ENCODE data around the gene GREM2.

GREM2 gene

DNA sequence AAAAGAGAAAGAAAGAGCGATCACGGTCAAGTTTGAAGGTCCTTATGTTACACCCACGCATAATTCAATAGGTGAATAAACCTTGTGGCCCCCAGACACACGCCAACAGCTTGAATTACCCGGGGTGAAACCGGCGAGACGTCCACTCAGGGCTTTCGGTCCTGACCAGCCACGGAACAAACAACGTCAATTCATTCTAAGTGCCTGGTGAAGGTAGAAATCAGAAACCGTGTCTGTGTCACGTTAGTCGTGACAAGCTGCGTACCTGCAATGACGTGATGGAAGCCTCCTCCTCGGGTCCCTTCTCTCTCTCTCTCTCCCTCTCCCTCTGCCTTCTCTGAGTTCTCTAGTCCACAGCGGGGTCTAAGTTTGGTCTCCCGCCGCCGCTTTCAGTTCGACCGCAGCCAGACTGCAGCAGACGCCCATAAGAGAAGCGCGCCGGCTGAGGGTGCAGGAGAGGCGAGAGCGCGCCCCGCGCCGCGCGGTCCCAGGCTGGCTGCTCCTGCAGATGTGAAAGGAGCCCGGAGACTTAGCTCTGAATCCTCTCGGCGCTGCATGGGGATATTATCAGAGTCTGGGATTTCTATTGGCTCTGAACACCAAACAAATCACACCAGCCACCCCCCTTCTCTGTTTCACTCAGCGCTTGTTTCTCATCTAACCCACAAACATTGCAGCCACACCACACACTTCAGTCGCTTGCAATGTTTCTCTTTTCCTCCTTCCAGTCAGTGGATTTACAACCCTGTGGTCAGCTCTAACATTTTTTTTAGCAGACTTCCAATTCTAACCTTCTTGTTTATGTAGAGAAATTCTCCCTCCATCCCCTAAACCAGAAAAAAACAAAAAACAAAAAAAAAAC lies at the start of gene GREM2:
Gene GREM2, minus strand, starts transcription at position 537 of the 862 bp plus-strand sequence. CDS start 118,680 bp downstream, outside the sequence.
- DNase-seq: peak; percentile 33 to 41

DNA sequence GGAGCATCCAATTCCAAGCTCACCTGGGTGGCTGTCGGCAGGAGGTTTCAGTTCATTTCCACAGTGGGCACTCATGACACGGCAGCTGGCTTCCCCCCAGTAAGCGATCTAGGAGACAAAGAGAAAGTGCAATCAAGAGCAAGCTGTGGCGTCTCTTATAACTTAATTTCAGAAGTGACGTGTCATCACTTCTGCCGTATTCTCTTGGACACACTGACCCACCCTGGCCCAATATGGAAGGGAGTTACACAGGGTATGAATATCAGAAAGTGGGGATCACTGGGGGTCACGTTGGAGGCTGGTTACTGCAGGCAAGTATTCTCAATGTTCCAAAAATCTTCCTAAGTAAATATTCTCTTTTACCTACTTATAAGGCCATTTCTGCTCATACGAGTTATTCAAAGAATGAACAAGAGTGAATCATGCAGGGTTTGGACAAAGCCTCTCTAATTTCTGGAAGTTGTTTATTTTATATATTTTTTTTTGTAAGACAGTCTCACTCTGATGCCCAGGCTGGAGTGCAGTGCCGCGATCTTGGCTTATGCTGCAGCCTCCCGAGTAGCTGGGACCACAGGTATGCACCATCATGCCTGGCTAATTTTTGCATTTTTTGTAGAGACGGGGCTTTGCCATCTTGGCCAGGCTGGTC lies 46.5 kb upstream of the GREM2 start:
- DNase-seq: no peak

DNA sequence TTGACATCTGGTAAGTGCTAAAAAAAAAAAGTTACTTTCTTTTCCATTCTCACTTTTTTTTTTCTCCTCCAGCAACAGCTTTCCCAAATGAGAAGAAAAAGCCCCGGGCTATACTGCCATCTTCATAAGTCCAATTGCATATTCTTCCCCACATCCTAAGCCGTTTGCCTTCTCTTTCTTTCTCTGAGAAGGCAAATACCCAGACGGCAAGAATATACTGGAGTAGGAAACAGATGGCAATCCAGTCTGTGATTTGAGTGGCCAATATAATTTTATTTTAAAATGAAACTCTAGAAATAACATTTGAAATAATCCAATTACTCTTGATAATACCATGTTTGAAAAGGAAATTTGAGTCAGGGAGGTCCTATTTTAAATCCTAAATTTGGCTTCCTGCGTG lies 44.6 kb upstream of the GREM2 start:
- DNase-seq: no peak

- no peak for DNase-seq
Measured at GRCh38 chr1:240652961-240653409, 41.0 kb upstream of the GREM2 start.

- DNase-seq: no peak
Measured at GRCh38 chr1:240652549-240652948, 40.6 kb upstream of the GREM2 start.

- DNase-seq: no peak
Measured at GRCh38 chr1:240650877-240651276, 38.9 kb upstream of the GREM2 start.

GRCh38 chr1:240649733-240650721 lies 38.1 kb upstream of the GREM2 start:
- DNase-seq: no peak

- no peak for DNase-seq
Measured at GRCh38 chr1:240646571-240647240, 34.8 kb upstream of the GREM2 start.

DNA sequence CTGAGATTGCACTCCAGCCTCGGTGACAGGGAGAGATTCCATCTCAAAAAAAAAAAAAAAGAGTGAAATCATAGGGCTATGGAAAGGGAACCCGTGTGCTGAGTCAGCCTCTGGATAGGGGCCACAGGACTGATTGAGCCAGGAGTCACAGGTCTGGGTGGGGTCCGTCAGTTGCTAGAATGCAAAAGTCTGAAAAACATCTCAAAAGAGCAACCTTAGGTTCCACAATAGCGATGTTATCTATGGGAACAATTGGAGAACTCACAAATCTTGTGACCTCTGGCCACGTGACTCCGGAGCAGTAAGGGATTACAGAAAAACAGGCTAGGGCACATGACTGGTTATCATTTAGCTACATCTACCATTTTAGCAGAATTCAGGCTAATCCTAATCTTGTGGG lies 32.8 kb upstream of the GREM2 start:
- DNase-seq: no peak

DNA sequence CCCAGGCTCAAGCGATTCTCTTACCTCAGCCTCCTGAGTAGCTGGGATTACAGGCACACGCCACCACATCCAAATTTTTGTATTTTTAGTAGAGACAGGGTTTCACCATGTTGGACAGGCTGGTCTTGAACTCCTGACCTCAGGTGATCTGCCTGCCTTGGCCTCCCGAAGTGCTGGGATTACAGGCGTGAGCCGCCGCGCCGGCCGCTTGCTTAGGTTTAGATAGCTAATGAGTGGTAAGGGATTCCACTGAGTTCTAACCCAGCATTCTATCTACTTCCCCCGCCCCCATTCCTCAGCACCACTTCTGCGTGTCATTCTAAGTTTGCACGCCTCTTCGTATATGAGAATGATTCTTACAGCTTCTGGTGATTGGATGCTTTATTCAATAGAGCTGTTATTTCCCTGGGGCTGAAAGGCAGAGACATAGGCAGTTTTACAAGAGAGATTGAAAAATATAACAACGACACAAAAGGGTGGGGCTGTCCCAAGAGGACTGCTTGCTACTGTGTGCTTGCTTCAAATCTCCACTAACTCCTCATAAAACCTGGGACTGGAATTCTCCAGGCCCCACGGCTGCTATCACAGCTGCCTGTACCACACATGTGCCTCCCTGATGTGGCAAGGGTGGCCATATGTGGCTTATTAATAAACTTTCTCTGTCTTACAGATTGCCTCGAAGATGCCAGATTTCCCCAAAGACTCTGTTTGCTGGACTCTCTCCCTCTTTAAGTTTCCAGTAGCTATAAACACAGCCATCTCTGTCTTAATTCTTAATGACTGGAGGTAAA lies 23.7 kb upstream of the GREM2 start:
- no peak for DNase-seq

- DNase-seq: no peak
Measured at GRCh38 chr1:240630409-240630808, 18.5 kb upstream of the GREM2 start.

DNA sequence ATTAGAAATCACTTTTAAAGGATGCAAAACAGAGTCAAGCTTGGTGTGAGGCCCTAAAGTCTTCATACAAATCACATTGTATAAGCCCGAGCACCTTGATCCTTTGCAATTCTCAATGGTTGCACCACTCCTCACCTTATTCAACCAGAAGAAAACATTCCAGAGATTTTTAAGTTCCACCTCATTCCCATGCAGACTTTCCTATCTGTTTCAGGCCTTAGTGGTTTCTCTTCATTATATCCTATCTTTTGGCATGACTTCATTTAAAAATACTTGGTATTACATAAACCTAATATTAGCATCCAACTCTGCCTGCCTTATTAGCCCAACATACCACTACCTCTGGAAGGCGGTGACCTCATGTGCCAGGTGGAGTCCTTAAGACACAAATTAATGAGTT lies 9.3 kb upstream of the GREM2 start:
- no peak for DNase-seq

DNA sequence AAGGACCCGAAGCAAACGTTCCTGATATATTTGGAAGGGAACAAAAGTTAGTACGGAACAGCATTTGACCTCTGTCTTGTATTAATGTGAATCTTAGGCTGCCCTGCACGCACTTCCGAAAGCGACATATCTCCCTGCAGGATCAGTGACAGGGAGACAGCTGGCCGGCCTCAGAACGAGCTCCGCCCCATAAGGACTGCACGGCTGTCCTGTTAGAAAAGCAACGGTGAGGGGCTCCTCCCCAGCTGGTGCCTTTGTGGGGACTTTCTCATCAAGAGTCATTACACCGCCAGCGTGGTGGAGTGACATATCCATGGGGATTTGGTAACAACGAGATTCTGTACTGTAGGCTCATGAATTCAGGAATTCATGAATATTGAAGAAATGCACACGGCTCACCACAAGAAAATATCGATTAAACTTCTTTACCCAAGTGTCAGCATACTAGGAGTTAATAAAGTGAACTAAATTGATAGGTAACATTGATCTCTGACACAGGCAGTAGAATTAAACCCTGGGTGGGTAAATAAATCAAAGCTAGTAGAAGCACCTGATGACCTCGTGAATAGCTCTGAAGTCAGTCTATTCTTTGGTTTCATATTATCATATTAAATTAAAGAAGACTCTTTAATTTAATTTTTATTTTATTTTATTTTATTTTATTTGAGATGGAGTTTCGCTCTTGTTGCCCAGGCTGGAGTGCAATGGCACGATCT lies 8.1 kb upstream of the GREM2 start:
- DNase-seq: no peak

DNA sequence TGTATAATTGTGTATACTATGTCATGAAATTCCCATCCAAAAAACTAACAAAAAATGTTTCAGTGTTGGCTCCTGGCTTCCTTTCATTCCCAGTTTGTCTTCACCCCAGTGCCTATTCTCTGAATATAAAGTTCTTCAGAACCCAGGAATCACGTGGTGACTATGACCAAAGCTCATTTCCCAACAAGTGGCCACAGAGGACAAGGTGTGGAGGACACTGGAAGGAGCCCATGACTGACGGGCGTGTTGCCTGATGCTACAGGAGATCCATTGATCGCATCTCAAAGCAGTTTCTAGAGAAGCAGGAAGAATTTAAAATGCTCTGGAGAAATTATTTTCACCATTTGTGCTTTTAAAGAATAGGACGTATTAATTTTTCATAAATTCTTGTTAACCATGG lies 7.4 kb upstream of the GREM2 start:
- no peak for DNase-seq

GRCh38 chr1:240618946-240619345 lies 7.0 kb upstream of the GREM2 start:
- no peak for DNase-seq

DNA sequence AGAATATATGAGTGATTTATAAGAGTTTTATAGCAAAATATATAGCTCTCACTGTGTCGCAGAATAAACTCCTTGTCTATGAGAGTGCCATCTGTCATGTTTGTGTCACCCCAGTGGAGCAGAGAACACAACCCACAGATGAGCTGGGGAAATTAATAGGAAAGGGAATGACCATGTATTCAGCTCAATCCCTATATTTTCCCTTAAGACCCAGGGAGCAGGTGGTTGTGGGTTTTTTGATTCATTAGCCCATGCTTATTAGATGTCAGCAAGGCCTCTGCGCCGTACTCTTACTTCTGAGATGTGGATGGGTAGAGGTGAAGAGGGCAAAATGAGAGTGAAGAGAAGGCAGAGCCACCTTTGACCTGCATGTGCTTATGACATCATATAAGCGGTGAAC lies 4.1 kb upstream of the GREM2 start:
- no peak for DNase-seq

DNA sequence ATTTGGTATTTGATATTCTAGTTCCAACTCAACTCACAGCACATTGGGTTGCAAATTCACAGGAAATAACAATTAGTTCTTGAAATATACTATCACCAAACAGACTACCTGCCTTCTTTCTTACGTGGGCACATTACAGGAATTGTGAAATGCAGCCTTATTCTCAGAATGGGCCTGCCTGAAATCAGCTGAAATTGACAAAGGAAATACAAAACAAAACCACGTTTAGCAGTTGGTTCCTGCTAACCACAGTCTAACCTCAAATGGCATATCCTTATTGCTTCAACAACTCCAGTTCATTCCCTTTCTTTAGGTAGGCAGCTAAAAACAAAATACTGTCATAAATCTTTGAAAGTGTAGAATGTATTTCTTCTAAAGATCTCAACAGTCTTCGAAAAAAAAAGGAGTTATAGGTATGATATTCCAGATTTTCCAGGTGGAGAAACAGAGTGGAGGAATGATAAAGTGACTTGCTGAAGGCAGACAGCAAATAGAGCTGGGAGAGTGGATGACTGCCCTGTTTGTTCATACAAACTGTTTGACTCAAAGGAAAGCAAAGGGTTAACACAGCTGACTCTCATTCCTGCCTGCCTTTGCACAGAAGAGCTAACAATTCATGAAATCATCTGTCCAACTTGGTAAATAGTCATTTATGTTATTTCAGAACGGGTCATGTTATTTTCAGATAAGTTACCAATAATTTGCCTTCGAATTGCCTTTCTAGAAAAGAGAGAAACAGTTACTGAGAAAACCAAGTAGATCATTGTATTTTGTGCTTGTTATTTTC lies 1.6 kb upstream of the GREM2 start:
- no peak for DNase-seq

GRCh38 chr1:240612811-240613210 lies 856 bp upstream of the GREM2 start:
- DNase-seq: no peak

DNA sequence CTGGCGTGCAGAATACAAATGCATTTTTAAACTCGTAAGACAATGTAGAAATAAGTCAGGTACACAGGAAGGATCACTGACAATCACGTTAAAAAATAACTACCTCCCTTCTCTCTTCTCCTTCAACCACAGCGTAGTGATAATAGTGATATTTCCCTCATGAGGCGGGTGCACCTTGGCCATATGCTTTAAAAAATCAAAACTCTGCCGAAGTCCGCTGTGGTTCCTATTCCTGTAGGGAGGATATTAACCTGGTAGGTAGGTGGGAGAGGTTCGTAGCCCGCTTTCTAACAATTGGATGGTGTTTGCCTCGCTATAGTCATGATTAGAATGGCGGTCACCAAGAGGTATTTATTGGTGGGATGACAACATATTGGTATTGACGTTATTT lies 732 bp downstream of the GREM2 start:
- no peak for DNase-seq

GRCh38 chr1:240610636-240611035 lies 1.3 kb downstream of the GREM2 start:
- DNase-seq: no peak

Measured in stimulated activated CD4-positive, alpha-beta T cell treated with anti-CD3 and anti-CD28 coated beads, Interleukin-2, amount 100 ng/mL, for 24 hours (primary cell).